IMR-90 (cell line): ENCODE measurements around the gene GCKR.

Source experiments
- BHLHE40 ChIP-seq: fragments of 150-350 bp; IDR thresholded peaks from 2 replicates; pipeline ENCODE4 v1.6.1; 2016; ENCODE audit warnings: mild to moderate bottlenecking, low read depth, low read length
- CTCF ChIP-seq: conservative IDR thresholded peaks from 2 replicates; pipeline ENCODE4 v1.5.1; 2012; ENCODE audit warnings: mild to moderate bottlenecking, low read depth, low read length, improper control_type of control experiment
- ELK1 ChIP-seq: fragments of 150-350 bp; IDR thresholded peaks from 2 replicates; pipeline ENCODE4 v1.6.1; 2016; ENCODE audit warnings: low read depth, mild to moderate bottlenecking, low read length, moderate library complexity, borderline replicate concordance
- FOS ChIP-seq: fragments of 150-350 bp; IDR thresholded peaks from 2 replicates; pipeline ENCODE4 v1.6.1; 2016; ENCODE audit warnings: low read depth, low read length
- MAFK ChIP-seq: IDR thresholded peaks from 2 replicates; pipeline ENCODE4 v1.6.1; 2012; ENCODE audit warnings: low read depth, low read length, improper control_type of control experiment
- MXI1 ChIP-seq: IDR thresholded peaks from 2 replicates; pipeline ENCODE4 v1.6.1; 2012; ENCODE audit warnings: low read depth, mild to moderate bottlenecking, low read length, moderate library complexity, borderline replicate concordance
- POLR2A ChIP-seq: IDR thresholded peaks from 2 replicates; pipeline ENCODE4 v1.6.1; 2012; ENCODE audit warnings: mild to moderate bottlenecking, low read depth, low read length
- RAD21 ChIP-seq: IDR thresholded peaks from 2 replicates; pipeline ENCODE4 v1.6.1; 2012; ENCODE audit warnings: low read length, improper control_type of control experiment
- RFX5 ChIP-seq: IDR thresholded peaks from 2 replicates; pipeline ENCODE4 v1.8.0; 2012; ENCODE audit warnings: low read depth, mild to moderate bottlenecking, low read length, moderate library complexity
- USF2 ChIP-seq: fragments of 150-350 bp; IDR thresholded peaks from 2 replicates; pipeline ENCODE4 v1.6.1; 2017; ENCODE audit warnings: mild to moderate bottlenecking, antibody characterized with exemption, low read length, low read depth

GRCh38 chr2:27501042-27501441, 4.4 kb downstream of the GCKR start:
- TF ChIP-seq RAD21 (no peak), CTCF (no peak), POLR2A (no peak), MXI1 (no peak), USF2 (no peak), FOS (no peak), BHLHE40 (no peak), ELK1 (no peak), RFX5 (no peak), MAFK (no peak)
